A549 (cell line): Measurements from ENCODE around the gene RNF152.

Source experiments
- BHLHE40 ChIP-seq: IDR thresholded peaks from 2 replicates; pipeline ENCODE4 v1.6.1; 2012; ENCODE audit warnings: low read depth, low read length, inconsistent platforms
- CBX2 ChIP-seq: fragments of 200-600 bp; sonication (generic); IDR thresholded peaks from 2 replicates; pipeline ENCODE4 v1.6.1; 2016; ENCODE audit warnings: low read depth, mild to moderate bottlenecking, borderline replicate concordance
- CHD2 ChIP-seq: fragments of 150-350 bp; IDR thresholded peaks from 2 replicates; pipeline ENCODE4 v1.6.1; 2014; ENCODE audit warnings: low read length; ENCODE audit not compliant: partially characterized antibody
- CHD4 ChIP-seq: fragments of 200-600 bp; sonication (generic); IDR thresholded peaks from 2 replicates; pipeline ENCODE4 v1.6.1; 2016; ENCODE audit warnings: antibody characterized with exemption, mild to moderate bottlenecking, borderline replicate concordance
- ESRRA ChIP-seq: fragments of 150-350 bp; IDR thresholded peaks from 2 replicates; pipeline ENCODE4 v1.6.1; 2014; ENCODE audit warnings: mild to moderate bottlenecking, low read length, borderline replicate concordance
- JUNB ChIP-seq: fragments of >200 bp; sonication (Bioruptor Twin); formaldehyde crosslinking; IDR thresholded peaks from 2 replicates; pipeline ENCODE4 v1.6.1; 2016
- MAFK ChIP-seq: fragments of 450-650 bp; IDR thresholded peaks from 2 replicates; pipeline ENCODE4 v1.6.1; 2014; ENCODE audit not compliant: partially characterized antibody
- NPAS2 ChIP-seq: fragments of 250-450 bp; sonication (Bioruptor Pico); IDR thresholded peaks from 2 replicates; pipeline ENCODE4 v1.8.0; 2022; ENCODE audit warnings: mild to moderate bottlenecking, moderate library complexity, borderline replicate concordance
- POLR2A ChIP-seq: IDR thresholded peaks from 2 replicates; pipeline ENCODE4 v1.6.1; 2012; ENCODE audit warnings: mild to moderate bottlenecking, low read length
- TF ChIP-seq, protein P1 (sequence below): fragments of >200 bp; sonication (Bioruptor Twin); formaldehyde crosslinking; IDR thresholded peaks from 3 replicates; pipeline ENCODE4 v1.6.1; 2016
- TF ChIP-seq, protein P2 (sequence below): IDR thresholded peaks from 2 replicates; pipeline ENCODE4 v1.6.1; 2012
- TF ChIP-seq, protein P3 (sequence below): fragments of >200 bp; sonication (Bioruptor Twin); formaldehyde crosslinking; IDR thresholded peaks from 3 replicates; pipeline ENCODE4 v1.5.1; 2016
- TF ChIP-seq, protein P4 (sequence below): fragments of 250-450 bp; sonication (Bioruptor Pico); IDR thresholded peaks from 2 replicates; pipeline ENCODE4 v1.5.0; 2021; ENCODE audit warnings: mild to moderate bottlenecking, moderate library complexity, borderline replicate concordance

DNA sequence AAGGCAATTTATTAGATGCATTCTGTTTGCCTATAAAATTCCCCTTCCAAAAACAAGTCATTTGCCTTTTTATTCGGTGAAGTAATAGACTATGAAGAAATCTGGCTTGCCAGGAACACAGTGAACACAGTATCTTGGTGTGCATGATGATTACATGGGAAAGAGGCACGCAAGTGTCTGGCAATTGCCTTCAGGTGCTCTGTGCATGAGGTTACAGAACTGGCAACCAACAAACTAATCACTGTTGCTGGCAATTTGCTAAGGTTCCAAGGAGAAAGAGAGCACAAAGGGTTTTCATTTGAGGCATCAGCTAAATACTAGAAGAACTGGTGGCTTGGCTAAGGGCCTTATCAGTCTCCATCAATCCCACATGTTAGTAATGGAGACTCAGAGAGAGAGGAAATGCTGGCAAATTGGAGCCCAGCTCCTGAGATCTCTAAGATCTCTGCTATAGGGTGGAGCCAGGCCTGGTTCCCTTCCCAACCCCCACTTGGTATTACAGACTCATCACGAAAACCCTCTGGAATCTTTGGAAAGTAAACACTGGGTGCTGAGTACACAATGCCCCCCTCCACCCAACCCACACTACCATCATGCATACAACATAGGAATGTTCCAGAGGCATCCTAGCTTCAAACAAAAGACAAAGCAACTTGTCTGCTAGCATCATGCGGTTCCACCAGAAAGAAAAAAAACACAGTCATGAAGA lies 10.4 kb downstream of the RNF152 start:
- TF ChIP-seq NPAS2 (CRISPR knock-in tag): no peak
- TF ChIP-seq BHLHE40: no peak
- TF ChIP-seq, protein P1, sequence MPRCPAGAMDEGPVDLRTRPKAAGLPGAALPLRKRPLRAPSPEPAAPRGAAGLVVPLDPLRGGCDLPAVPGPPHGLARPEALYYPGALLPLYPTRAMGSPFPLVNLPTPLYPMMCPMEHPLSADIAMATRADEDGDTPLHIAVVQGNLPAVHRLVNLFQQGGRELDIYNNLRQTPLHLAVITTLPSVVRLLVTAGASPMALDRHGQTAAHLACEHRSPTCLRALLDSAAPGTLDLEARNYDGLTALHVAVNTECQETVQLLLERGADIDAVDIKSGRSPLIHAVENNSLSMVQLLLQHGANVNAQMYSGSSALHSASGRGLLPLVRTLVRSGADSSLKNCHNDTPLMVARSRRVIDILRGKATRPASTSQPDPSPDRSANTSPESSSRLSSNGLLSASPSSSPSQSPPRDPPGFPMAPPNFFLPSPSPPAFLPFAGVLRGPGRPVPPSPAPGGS: no peak
- TF ChIP-seq MAFK: no peak
- no peak for TF ChIP-seq POLR2A
- TF ChIP-seq, protein P2, sequence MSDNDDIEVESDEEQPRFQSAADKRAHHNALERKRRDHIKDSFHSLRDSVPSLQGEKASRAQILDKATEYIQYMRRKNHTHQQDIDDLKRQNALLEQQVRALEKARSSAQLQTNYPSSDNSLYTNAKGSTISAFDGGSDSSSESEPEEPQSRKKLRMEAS: no peak
- TF ChIP-seq, protein P3, sequence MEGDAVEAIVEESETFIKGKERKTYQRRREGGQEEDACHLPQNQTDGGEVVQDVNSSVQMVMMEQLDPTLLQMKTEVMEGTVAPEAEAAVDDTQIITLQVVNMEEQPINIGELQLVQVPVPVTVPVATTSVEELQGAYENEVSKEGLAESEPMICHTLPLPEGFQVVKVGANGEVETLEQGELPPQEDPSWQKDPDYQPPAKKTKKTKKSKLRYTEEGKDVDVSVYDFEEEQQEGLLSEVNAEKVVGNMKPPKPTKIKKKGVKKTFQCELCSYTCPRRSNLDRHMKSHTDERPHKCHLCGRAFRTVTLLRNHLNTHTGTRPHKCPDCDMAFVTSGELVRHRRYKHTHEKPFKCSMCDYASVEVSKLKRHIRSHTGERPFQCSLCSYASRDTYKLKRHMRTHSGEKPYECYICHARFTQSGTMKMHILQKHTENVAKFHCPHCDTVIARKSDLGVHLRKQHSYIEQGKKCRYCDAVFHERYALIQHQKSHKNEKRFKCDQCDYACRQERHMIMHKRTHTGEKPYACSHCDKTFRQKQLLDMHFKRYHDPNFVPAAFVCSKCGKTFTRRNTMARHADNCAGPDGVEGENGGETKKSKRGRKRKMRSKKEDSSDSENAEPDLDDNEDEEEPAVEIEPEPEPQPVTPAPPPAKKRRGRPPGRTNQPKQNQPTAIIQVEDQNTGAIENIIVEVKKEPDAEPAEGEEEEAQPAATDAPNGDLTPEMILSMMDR: no peak
- TF ChIP-seq JUNB: no peak
- no peak for TF ChIP-seq CHD4
- TF ChIP-seq ESRRA: no peak
- TF ChIP-seq CBX2: no peak
- TF ChIP-seq CHD2: no peak
- TF ChIP-seq, protein P4, sequence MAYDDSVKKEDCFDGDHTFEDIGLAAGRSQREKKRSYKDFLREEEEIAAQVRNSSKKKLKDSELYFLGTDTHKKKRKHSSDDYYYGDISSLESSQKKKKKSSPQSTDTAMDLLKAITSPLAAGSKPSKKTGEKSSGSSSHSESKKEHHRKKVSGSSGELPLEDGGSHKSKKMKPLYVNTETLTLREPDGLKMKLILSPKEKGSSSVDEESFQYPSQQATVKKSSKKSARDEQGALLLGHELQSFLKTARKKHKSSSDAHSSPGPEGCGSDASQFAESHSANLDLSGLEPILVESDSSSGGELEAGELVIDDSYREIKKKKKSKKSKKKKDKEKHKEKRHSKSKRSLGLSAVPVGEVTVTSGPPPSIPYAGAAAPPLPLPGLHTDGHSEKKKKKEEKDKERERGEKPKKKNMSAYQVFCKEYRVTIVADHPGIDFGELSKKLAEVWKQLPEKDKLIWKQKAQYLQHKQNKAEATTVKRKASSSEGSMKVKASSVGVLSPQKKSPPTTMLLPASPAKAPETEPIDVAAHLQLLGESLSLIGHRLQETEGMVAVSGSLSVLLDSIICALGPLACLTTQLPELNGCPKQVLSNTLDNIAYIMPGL (CRISPR knock-in tag): no peak
